Stimulated activated naive CD8-positive, alpha-beta T cell treated with anti-CD3 and anti-CD28 coated beads, Interleukin-15, amount 100 ng/mL, for 72 hours (primary cell): Measurements from ENCODE around the gene ABCA10.

Experiments
- ATAC-seq: fragments of 150-1000 bp; cut with Tn5 transposase; 2 replicates; pipeline ENCODE4 v1.10.0; 2021; ENCODE audit warnings: mild to moderate bottlenecking, moderate library complexity
- DNase-seq, 2 donors: peaks; one replicate each; pipeline ENCODE4 v3.0.0; 2021 to 2022
- H3K27ac Mint-ChIP-seq, 2 donors: one replicate each; pipeline ENCODE4 v1.8.0; 2022; ENCODE audit warnings: mild to moderate bottlenecking in 2 of 2, mixed read lengths in 2 of 2, moderate library complexity in 2 of 2
- H3K27me3 Mint-ChIP-seq: one replicate; pipeline ENCODE4 v1.8.0; 2022; ENCODE audit warnings: mixed read lengths
- H3K4me1 Mint-ChIP-seq: one replicate; pipeline ENCODE4 v1.8.0; 2022; ENCODE audit warnings: mild to moderate bottlenecking, mixed read lengths
- H3K4me3 Mint-ChIP-seq, 2 donors: one replicate each; pipeline ENCODE4 v1.8.0; 2022; ENCODE audit warnings: mild to moderate bottlenecking in 2 of 2, mixed read lengths in 2 of 2, moderate library complexity in 1 of 2
- H3K9me3 Mint-ChIP-seq, 2 donors: one replicate each; pipeline ENCODE4 v1.8.0; 2022; ENCODE audit warnings: mixed read lengths in 2 of 2

Gene ABCA10

GRCh38 chr17:69144331-69145255 lies 84.0 kb downstream of the ABCA10 start:
- ATAC-seq (no peak), DNase-seq (no peak)
- Mint-ChIP-seq H3K9me3 (no peaks in the 10 kb centered on the region), H3K4me3 (no peak overlapping the region), H3K4me1 (no peaks in the 10 kb centered on the region), H3K27me3 (peaks cover 7% of the 10 kb centered on the region), H3K27ac (no peak overlapping the region)

- DNase-seq: no peak
- Mint-ChIP-seq H3K27ac (no peak overlapping the region), H3K4me3 (no peak overlapping the region), H3K4me1 (no peaks in the 10 kb centered on the region), H3K9me3 (no peaks in the 10 kb centered on the region), H3K27me3 (peaks cover 7% of the 10 kb centered on the region)
- no peak for ATAC-seq
These were observed 84.9 kb downstream of the ABCA10 start for GRCh38 chr17:69143683-69144231.

GRCh38 chr17:69143151-69143550 lies 85.5 kb downstream of the ABCA10 start:
- H3K9me3 Mint-ChIP-seq: no peaks in the 10 kb centered on the region

GRCh38 chr17:69142175-69142802 lies 86.3 kb downstream of the ABCA10 start:
- no peak for ATAC-seq
- no peaks in the 10 kb centered on the region for H3K4me1 Mint-ChIP-seq
- no peak for DNase-seq
- H3K9me3 Mint-ChIP-seq: no peaks in the 10 kb centered on the region
- peaks cover 7% of the 10 kb centered on the region for H3K27me3 Mint-ChIP-seq
- no peak overlapping the region for H3K27ac Mint-ChIP-seq
- H3K4me3 Mint-ChIP-seq: no peak overlapping the region

More at GRCh38 chr17:69143151-69143550, 85.5 kb downstream of the ABCA10 start:
- Mint-ChIP-seq H3K4me3 (no peak overlapping the region), H3K27me3 (peaks cover 7% of the 10 kb centered on the region), H3K4me1 (no peaks in the 10 kb centered on the region), H3K27ac (no peak overlapping the region)
- no peak for ATAC-seq
- DNase-seq: no peak

GRCh38 chr17:69141431-69142174 lies 87.0 kb downstream of the ABCA10 start, which contains the start of gene ABCA6:
ABCA6 (minus strand) TSS chr17:69141895; CDS start chr17:69140703, 1,192 bp downstream.
- no peaks in the 10 kb centered on the region for H3K4me1 Mint-ChIP-seq
- DNase-seq (no peak), ATAC-seq (no peak)
- H3K27ac Mint-ChIP-seq: no peak within 1 kb of the TSS
- no peaks in the 10 kb centered on the region for H3K9me3 Mint-ChIP-seq
- H3K4me3 Mint-ChIP-seq: no peak within 1 kb of the TSS
- H3K27me3 Mint-ChIP-seq: peaks cover 7% of the 10 kb centered on the region

- H3K27me3 Mint-ChIP-seq: no peaks in the 10 kb centered on the region
- H3K4me3 Mint-ChIP-seq: no peak overlapping the region
- ATAC-seq: no peak
- H3K27ac Mint-ChIP-seq: no peak overlapping the region
- no peaks in the 10 kb centered on the region for H3K4me1 Mint-ChIP-seq
- H3K9me3 Mint-ChIP-seq: no peaks in the 10 kb centered on the region
- no peak for DNase-seq
These were observed 94.5 kb downstream of the ABCA10 start for GRCh38 chr17:69134112-69134511.

- DNase-seq: no peak
- Mint-ChIP-seq H3K27ac (no peak overlapping the region), H3K4me1 (no peaks in the 10 kb centered on the region), H3K27me3 (no peaks in the 10 kb centered on the region), H3K4me3 (no peak overlapping the region), H3K9me3 (no peaks in the 10 kb centered on the region)
- ATAC-seq: no peak
These were observed 97.9 kb downstream of the ABCA10 start for GRCh38 chr17:69130627-69131296.

- Mint-ChIP-seq H3K4me1 (no peaks in the 10 kb centered on the region), H3K27ac (no peak overlapping the region), H3K27me3 (peaks cover 6% of the 10 kb centered on the region), H3K4me3 (no peak overlapping the region), H3K9me3 (no peaks in the 10 kb centered on the region)
- DNase-seq (no peak), ATAC-seq (no peak)
These were observed 105.0 kb downstream of the ABCA10 start for GRCh38 chr17:69123626-69124025.

GRCh38 chr17:69122065-69122464 lies 106.6 kb downstream of the ABCA10 start:
- no peak overlapping the region for H3K4me3 Mint-ChIP-seq
- DNase-seq: no peak
- no peak overlapping the region for H3K27ac Mint-ChIP-seq
- H3K27me3 Mint-ChIP-seq: peaks cover 6% of the 10 kb centered on the region
- no peaks in the 10 kb centered on the region for H3K9me3 Mint-ChIP-seq
- no peaks in the 10 kb centered on the region for H3K4me1 Mint-ChIP-seq
- ATAC-seq: no peak

- Mint-ChIP-seq H3K9me3 (no peaks in the 10 kb centered on the region), H3K27ac (no peak overlapping the region), H3K27me3 (peaks cover 6% of the 10 kb centered on the region), H3K4me3 (no peak overlapping the region), H3K4me1 (no peaks in the 10 kb centered on the region)
- ATAC-seq (no peak), DNase-seq (no peak)
These were observed 110.5 kb downstream of the ABCA10 start for GRCh38 chr17:69117855-69118784.

- no peaks in the 10 kb centered on the region for H3K4me1 Mint-ChIP-seq
- H3K4me3 Mint-ChIP-seq: no peak overlapping the region
- no peaks in the 10 kb centered on the region for H3K9me3 Mint-ChIP-seq
- ATAC-seq (no peak), DNase-seq (no peak)
- no peak overlapping the region for H3K27ac Mint-ChIP-seq
- H3K27me3 Mint-ChIP-seq: no peaks in the 10 kb centered on the region
These were observed 116.8 kb downstream of the ABCA10 start for GRCh38 chr17:69111794-69112193.

- Mint-ChIP-seq H3K9me3 (no peaks in the 10 kb centered on the region), H3K27ac (no peak overlapping the region), H3K4me1 (no peaks in the 10 kb centered on the region), H3K4me3 (no peak overlapping the region), H3K27me3 (no peaks in the 10 kb centered on the region)
- ATAC-seq: no peak
- no peak for DNase-seq
These were observed 122.5 kb downstream of the ABCA10 start for GRCh38 chr17:69105907-69106730.

- Mint-ChIP-seq H3K9me3 (no peaks in the 10 kb centered on the region), H3K27me3 (no peaks in the 10 kb centered on the region), H3K4me1 (no peaks in the 10 kb centered on the region), H3K4me3 (no peak overlapping the region), H3K27ac (no peak overlapping the region)
- ATAC-seq (no peak), DNase-seq (no peak)
These were observed 124.9 kb downstream of the ABCA10 start for GRCh38 chr17:69103557-69104233.
